Retinal pigment epithelial cell (primary cell): ENCODE data around the gene SLC25A6.

ENCODE experiments used
- DNase-seq: peaks from one replicate; pipeline ENCODE4 v3.0.0-alpha.2; 2010; ENCODE audit warnings: low read depth
- H3K4me3 ChIP-seq: 2 replicates; pipeline ENCODE4 v1.5.1; 2011; ENCODE audit warnings: mild to moderate bottlenecking, low read length, control low read depth, moderate library complexity
- TF ChIP-seq, protein P1 (sequence below): conservative IDR thresholded peaks from 2 replicates; pipeline ENCODE4 v1.5.1; 2011; ENCODE audit warnings: low read depth, low read length, control low read depth, inconsistent platforms

Gene SLC25A6

DNA sequence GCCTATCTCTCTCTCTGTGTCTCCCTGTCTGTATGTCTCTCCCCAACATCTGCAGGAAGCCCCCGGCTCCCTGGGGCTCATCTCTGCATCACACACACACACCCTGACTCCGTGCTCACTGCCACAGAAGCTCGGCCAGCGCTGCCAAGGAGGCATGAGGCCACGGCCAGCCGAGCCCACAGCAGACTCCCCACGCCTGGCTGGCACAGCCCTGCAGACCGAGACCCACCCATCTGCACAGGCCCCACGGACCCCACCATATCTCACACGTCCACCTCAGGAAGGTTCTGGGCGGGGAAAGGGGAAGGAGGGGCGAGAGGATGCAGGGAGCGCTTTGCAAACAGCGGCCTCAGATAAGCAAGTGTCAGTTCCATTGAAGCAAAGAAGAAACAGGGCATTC, 28.5 kb upstream of the SLC25A6 start:
- DNase-seq = no peak
- no peak overlapping the region for H3K4me3 ChIP-seq
- TF ChIP-seq, protein P1, sequence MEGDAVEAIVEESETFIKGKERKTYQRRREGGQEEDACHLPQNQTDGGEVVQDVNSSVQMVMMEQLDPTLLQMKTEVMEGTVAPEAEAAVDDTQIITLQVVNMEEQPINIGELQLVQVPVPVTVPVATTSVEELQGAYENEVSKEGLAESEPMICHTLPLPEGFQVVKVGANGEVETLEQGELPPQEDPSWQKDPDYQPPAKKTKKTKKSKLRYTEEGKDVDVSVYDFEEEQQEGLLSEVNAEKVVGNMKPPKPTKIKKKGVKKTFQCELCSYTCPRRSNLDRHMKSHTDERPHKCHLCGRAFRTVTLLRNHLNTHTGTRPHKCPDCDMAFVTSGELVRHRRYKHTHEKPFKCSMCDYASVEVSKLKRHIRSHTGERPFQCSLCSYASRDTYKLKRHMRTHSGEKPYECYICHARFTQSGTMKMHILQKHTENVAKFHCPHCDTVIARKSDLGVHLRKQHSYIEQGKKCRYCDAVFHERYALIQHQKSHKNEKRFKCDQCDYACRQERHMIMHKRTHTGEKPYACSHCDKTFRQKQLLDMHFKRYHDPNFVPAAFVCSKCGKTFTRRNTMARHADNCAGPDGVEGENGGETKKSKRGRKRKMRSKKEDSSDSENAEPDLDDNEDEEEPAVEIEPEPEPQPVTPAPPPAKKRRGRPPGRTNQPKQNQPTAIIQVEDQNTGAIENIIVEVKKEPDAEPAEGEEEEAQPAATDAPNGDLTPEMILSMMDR = no peak

DNA sequence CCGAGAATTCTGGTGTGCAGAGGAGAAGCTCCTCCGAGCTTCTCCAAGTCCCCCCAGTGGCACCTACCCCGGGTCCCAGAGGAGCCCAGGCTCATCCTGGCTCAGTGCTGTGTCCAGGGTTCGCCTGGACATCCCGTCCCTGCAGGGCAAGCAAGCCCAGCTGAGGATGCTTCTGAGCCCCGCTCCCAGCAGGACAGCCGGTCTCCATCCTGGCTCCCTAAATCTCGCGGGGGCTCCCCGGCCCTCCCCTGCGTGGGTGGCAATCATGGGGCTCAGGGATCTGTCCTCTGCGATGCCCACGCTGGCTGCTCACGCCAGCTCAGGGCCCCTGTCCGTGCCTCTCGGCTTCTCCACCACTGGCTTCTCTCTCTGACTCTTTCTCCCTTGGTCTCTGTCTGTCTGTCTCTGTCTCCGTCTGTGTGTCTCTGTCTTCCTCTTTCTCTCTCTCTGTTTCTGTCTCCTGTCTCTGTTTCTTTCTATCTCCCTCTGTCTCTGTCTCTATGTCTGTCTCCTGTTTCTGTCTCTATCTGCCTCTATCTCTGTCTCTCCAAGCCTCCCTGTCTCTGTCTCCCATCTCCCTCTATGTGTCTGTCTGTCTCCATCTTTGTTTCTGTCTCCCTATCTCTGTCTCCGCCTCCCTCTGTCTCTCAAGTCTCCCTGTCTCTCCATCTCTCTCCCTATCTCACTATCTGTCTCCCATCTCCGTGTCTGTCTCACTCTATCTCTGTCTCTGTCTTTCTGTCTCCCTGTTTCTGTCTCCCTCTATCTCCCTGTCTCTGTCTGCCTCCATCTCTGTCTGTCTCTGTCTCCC, 27.8 kb upstream of the SLC25A6 start:
- H3K4me3 ChIP-seq = no peak overlapping the region
- TF ChIP-seq, protein P1 = no peak
- DNase-seq = no peak

DNA sequence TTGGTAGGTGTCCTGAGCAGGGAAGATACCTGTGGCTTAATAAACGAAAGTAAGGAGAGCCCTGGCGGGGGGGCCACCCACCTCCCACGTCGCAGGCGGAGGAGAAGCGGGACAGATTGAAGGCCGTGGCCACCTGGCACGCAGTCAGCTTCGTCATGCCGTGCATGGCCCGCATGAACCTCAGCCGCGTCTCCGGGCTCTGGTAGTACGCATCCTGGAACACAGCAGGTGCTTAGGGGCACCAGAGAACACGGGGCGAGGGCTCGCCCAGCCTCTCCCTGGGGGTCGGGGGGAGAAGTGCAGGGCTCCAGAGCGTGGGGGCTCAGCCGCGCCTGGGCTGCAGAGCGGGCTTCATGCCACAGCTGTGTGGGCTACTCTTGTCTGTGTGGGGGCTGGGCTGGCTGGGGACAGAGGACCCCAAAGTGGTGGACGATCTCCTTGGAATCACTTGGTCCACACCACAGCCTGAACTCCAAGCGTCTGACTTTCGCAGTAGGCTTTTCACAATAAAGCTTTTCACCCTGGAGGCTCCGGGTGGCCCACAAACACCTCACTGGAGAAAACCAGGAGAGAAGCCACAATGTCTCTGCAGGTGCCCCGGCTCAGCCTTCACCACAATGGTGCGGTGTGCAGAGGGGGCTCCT, 27.1 kb upstream of the SLC25A6 start:
- TF ChIP-seq, protein P1 = no peak
- no peak for DNase-seq
- no peak overlapping the region for H3K4me3 ChIP-seq

DNA sequence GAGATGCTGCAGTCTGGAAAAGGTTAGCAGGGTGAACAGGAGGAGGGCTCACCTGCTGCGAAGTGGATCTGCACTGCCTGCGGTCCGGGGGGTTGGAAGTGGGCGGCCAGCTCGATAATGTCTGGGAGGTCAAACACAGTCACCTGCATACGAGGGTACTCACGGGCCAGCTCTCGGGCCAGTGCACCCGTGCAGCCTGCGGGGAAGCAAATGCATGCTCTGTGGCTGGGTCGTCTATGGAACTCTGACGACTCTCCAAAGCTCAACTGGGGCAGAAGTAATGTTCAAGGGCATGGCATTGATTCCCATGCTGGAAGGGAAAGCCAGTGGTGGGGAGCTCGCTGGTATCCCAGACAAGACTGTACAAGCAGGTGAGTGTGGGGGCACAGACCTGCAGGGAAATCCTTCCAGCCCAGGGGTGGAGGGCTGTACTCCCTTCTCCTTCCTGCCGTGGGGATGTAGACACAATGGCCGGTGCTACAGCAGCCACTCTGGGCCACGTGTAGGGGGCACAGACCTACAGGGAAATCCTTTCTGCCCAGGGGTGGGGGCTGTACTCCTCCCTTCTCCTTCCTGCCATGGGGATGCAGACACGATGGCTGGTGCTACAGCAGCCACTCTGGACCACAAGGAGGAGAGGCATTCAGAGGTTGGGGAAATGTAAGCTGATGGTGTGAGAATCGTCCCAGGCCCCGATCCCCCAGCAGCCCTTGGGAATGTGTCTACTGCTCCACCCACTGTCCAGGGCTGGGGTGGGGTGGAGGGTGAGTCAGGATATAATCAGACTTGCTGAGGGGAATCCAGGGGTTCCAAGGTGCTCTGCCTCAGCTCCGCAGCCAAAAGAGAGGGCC, 26.2 kb upstream of the SLC25A6 start:
- DNase-seq = no peak
- TF ChIP-seq, protein P1 = no peak
- no peak overlapping the region for H3K4me3 ChIP-seq

DNA sequence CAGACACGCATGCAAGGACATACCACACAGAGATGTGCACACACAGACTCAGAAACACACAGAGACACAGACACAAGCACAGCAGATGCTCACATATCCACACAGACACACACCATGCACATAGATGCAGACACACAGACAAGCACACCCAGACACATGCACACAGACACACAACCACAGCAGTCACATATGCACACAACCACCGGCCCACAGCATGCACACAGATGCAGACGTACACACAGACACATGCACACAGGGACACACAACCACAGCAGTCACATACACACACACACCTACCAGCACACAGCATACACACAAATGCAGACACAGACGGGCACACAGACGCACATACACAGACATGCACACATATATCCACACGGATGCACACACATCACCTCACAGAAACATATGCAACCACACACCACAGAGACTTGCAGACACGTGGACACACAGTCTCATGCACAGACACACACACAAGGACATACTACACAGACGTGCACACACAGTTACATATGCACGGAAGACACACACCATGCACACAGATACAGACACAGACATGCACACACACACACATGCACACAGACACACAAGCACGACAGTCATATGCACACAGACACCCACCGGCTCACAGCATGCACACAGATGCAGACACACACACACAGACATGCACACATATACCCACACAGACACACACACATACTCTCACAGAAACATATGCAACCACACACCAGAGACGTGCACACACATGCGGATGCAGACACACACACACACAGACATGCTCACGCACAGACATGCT, 25.2 kb upstream of the SLC25A6 start:
- TF ChIP-seq, protein P1 = no peak
- no peak for DNase-seq

DNA sequence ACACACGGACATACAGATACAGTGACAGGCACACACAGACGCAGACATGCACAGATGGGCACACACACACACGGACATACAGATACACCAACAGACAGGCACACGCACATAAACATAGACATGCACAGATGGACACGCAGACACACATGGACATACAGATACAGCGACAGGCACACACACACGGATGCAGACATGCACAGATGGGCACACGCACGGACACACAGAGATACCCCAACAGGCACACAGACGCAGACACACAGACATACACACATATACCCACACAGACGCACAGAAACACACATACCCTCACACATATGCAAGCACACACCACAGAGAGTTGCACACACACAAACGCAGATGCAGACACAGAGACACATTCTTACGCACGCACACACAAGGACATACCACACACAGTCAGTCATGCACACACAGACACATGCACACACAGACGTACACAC, 24.4 kb upstream of the SLC25A6 start:
- TF ChIP-seq, protein P1 = no peak

More for the DNA sequence above, 25.2 kb upstream of the SLC25A6 start:
- no peak overlapping the region for H3K4me3 ChIP-seq

More for the DNA sequence above, 24.4 kb upstream of the SLC25A6 start:
- H3K4me3 ChIP-seq = no peak overlapping the region
- DNase-seq = no peak
